Spleen (tissue), 7 donors: Measurements from ENCODE around the gene TMCC1.

ENCODE experiments used
- CTCF ChIP-seq, 11 experiments: fragments of 200-600 bp in 7 of 11; fragments of 450-650 bp in 4 of 11; sonication (generic) in 4 of 11; IDR thresholded peaks in 8 of 11; conservative IDR thresholded peaks in 3 of 11; 1 replicate in 7 of 11; 2 replicates in 4 of 11; pipeline versions ENCODE4 v1.4.0 to v1.8.0; 2016 to 2021; ENCODE audit warnings: antibody characterized with exemption in 11 of 11, inconsistent platforms in 4 of 11, mild to moderate bottlenecking in 1 of 11
- POLR2A ChIP-seq, 3 donors: fragments of 450-650 bp; IDR thresholded peaks; one replicate each; pipeline ENCODE4 v1.5.1; 2017; ENCODE audit warnings: antibody characterized with exemption in 3 of 3, mild to moderate bottlenecking in 1 of 3
- POLR2AphosphoS5 ChIP-seq, 3 donors: sonication (generic); formaldehyde crosslinking; IDR thresholded peaks; one replicate each; pipeline ENCODE4 v1.5.1; 2017; ENCODE audit warnings: antibody characterized with exemption in 3 of 3
- donor health status: DM: no; HTN: no; CAD: no; lungs with moderate emphysema.
- donor health status: DM: no; HTN: no; CAD: no.
- donor health status: DM: no; HTN: no; CAD: no.

GRCh38 chr3:129917423-129918007 is 24.0 kb upstream of the TMCC1 start:
- TF ChIP-seq POLR2A (IDR thresholded peaks at IDR 0.05) = no peak
- TF ChIP-seq CTCF (IDR thresholded peaks at IDR 0.05 in 8 of 11, conservative IDR thresholded peaks at IDR 0.05 in 3 of 11) = no peak
- TF ChIP-seq POLR2AphosphoS5 (IDR thresholded peaks at IDR 0.05) = no peak
